HG02870 (cell line): Measurements from ENCODE around the gene VAMP1.
A peak's percentile ranks its signal among the peaks of the same experiment; 100 is the strongest.

Source experiments
- ATAC-seq: cut with Tn5 transposase; IDR thresholded peaks from one replicate; pipeline ENCODE4 v1.9.1; 2021; ENCODE audit warnings: mild to moderate bottlenecking, moderate library complexity; ENCODE audit not compliant: unreplicated experiment

Gene VAMP1

DNA sequence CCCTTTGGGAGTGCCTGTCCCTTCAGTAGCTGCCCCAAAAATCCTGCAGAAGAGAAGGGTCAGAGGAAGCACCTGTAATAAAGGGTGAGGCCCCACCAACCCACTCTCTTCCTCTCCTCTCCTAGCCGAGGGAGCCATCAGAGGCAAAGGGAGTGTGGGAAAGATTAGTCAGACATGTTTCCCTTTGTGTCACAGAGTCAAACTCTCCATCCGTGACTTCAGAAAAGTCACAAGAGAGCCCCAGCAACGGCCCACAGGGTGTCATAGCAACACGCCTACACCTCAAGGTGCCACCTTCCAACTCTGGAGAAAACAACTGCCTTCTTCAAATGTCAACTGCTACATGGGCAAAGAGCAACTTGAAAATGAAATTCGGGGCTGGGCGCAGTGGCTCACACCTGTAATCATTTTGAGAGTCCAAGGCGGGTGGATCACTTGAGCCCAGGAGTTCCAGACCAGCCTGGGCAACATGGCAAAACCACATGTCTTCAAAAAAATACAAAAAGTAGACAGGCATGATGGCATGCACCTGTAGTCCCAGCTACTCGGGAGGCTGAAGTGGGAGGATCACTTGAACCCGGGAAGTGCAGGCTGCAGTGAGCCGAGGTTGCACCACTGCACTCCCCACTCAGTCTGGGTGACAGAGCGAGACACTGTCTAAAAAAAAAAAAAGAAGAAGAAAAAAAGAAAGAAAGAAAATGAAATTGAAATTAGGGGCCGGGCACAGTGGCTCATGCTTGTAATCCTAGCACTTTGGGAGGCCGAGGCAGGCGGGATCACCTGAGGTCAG, 43.4 kb downstream of the VAMP1 start:
- peak; percentile 54 for ATAC-seq

DNA sequence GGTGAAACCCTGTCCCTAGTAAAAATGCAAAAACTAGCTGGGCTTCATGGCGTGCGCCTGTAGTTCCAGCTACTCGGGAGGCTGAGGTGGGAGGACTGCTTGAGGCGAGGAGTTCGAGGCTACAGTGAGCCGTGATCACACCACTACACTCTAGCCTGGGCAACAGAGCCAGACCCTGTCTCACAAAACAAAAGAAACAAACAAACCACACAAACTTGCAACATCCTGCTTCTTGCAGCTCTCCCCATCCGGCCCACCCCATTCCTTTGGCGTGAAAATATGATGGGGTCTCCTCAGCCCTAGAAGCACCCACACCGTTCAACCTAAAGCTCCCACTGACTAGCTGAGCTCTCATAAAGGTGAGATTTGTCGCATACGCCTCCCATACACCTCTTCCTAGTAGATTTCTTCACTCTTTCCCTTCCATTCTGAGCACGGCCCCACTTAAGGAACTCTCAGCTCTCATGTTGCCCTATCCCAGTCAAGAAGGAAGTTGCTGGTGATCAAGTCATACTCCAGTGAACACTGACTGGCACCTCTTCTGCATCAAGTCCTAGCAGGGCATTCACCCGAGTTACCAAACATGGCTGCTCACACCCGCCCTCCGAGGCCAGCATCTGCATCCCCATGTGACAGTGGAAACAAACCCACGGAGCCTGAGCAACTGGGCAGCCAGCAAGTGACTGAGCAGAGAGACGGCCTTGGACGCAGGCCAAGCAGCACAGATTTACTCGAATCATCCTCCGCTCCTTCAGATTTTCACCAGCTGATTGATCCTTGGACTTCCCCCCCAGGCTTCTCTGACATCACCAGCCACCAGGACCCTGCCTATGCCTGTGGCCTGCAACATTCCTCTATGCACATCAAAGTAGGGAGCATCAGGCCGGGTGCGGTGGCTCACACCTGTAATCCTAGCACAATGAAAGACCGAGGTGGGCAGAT, 44.6 kb downstream of the VAMP1 start:
- no peak for ATAC-seq

- no peak for ATAC-seq
Observed at GRCh38 chr12:6424866-6425265, 45.6 kb downstream of the VAMP1 start.

- ATAC-seq, result no peak
Observed at GRCh38 chr12:6424008-6424347, 46.5 kb downstream of the VAMP1 start.

DNA sequence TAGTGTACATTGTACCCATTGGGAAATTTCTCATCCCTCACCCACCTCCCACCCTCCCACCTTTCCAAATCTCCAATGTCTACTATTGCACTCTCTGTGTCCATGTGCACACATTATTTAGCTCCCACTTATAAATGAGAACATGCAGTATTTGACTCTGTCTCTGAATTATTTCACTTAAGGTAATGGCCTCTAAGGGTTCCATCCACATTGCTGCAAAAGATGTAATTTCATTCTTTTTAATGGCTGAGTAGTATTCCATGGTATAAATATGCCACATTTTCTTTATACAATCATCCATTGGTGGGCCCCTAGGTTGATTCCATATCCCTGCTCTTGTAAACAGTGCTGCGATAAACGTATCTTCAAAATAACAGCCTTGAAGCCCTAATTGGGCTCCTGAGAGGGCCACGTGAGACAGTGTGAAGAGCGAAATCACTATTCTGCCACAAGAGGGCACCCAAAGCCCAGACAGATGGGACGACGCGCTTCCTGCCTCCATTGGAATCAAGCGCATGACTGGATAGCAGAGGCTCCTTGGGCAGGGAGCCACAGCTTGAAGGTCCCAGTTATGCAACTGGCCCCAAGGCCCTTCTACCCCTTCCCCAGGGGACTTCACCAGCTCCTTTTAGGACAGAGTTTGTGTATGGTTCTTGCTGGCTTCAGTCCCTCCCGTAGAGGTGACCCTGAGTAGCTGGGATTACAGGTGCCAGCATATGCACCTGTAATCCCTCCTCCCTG, 47.0 kb downstream of the VAMP1 start:
- ATAC-seq, result no peak

GRCh38 chr12:6420364-6420763, 50.1 kb downstream of the VAMP1 start:
- ATAC-seq, result no peak

DNA sequence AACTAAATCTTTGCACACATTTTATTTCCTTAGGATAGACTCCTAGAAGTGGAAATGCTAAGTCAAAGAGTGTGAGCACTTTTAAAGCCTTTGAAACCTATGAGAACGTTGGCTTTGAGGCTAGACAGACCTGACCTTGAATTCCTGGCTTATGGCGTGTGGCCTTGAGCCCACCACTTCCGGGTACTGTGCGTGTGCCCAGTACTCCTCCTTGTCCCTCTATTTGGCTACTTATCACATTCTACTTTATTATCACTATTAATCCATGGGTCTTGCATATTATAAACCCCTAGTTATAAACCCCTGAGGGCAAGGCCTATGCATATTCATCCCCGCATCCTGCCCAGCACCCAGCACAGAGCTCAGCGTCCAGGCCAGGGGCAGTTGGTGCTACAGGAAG, 51.7 kb downstream of the VAMP1 start:
- ATAC-seq, result no peak

DNA sequence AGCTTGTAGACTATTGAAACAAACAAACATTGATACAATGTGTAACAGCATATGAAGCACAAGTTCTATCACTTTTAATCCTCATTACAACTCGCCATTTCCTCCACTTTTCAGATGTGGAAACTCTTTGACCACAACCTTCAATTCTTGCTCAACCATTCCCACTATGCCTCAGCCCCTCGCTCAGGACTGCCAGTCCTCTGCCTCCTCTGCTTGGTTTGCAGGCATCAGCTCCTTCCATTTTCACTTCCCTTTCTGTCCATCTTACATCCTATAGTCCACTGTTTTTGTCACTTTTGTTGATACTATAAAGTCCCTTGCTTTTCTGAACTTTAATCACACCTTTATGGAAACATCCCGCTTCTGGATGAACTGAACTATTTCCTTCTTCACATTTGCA, 53.9 kb downstream of the VAMP1 start:
- no peak for ATAC-seq
